GM13977 (cell line): ENCODE results near the gene TMEM186.

Source experiments
- DNase-seq: peaks from one replicate; pipeline ENCODE4 v3.0.0; 2012; ENCODE audit warnings: low spot score
- CTCF ChIP-seq: IDR thresholded peaks from 2 replicates; pipeline ENCODE4 v1.5.1; 2012; ENCODE audit warnings: mild to moderate bottlenecking, control low read depth; ENCODE audit not compliant: insufficient read depth; ENCODE audit errors: extremely low read depth, missing control alignments
- in situ Hi-C: fragments of 300-500 bp; cut with MboI; formaldehyde crosslinking; loops from one replicate; pipeline ENCODE4 v1.12.0; 2022; ENCODE audit warnings: low sequenced_read_pairs, low pct_unique_long_range_greater_than_20kb, mixed read lengths, inconsistent platforms; ENCODE audit not compliant: unreplicated experiment

Gene TMEM186

GRCh38 chr16:8773537-8773936 is 23.9 kb downstream of the TMEM186 start:
- TF ChIP-seq CTCF: no peak
- DNase-seq: no peak
- in situ Hi-C loops: no loop called here

GRCh38 chr16:8768692-8769091 is 28.7 kb downstream of the TMEM186 start:
- TF ChIP-seq CTCF: no peak
- in situ Hi-C loops: no loop called here
- no peak for DNase-seq

GRCh38 chr16:8768283-8768682 is 29.2 kb downstream of the TMEM186 start:
- no peak for TF ChIP-seq CTCF
- in situ Hi-C loops: no loop called here
- no peak for DNase-seq

GRCh38 chr16:8767176-8767575 is 30.3 kb downstream of the TMEM186 start:
- DNase-seq: no peak
- TF ChIP-seq CTCF: no peak
- in situ Hi-C loops: no loop called here

- DNase-seq: no peak
- TF ChIP-seq CTCF: no peak
- in situ Hi-C loops: no loop called here
Observed at GRCh38 chr16:8764525-8765250, 32.8 kb downstream of the TMEM186 start.

GRCh38 chr16:8763899-8764298 is 33.5 kb downstream of the TMEM186 start:
- DNase-seq: no peak
- in situ Hi-C loops: no loop called here
- TF ChIP-seq CTCF: no peak
